ENCODE measurements around the gene CCT6B.
"Not testable (repeated sequence)": the region's sequence is repeated elsewhere in the genome, so short reads cannot be mapped to it uniquely, and the experiment has no call there.

DNA sequence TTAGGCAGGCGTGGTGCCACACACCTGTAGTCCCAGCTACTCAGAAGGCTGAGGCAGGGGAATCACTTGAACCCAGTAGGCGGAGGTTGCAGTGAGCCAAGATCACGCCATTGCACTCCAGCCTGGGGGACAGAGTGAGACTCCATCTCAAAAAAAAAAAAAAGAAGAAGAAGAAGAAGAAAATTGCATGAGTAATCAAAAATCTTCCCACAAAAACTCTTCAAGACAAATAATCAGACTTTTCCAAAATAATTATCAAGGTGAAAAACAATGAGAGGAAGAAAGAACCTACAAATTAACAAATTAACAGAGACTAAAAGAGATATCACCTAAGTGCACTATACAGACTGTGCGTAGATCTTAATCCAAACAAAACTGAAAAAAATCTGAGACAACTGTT is 10.5 kb downstream of the CCT6B start:
- TF ChIP-seq, protein P1, sequence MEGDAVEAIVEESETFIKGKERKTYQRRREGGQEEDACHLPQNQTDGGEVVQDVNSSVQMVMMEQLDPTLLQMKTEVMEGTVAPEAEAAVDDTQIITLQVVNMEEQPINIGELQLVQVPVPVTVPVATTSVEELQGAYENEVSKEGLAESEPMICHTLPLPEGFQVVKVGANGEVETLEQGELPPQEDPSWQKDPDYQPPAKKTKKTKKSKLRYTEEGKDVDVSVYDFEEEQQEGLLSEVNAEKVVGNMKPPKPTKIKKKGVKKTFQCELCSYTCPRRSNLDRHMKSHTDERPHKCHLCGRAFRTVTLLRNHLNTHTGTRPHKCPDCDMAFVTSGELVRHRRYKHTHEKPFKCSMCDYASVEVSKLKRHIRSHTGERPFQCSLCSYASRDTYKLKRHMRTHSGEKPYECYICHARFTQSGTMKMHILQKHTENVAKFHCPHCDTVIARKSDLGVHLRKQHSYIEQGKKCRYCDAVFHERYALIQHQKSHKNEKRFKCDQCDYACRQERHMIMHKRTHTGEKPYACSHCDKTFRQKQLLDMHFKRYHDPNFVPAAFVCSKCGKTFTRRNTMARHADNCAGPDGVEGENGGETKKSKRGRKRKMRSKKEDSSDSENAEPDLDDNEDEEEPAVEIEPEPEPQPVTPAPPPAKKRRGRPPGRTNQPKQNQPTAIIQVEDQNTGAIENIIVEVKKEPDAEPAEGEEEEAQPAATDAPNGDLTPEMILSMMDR (IDR thresholded peaks at IDR 0.05; ENCODE audit: borderline replicate concordance, extremely low read depth, low read length, poor library complexity, severe bottlenecking) = not testable (repeated sequence)
- TF ChIP-seq EZH2 (IDR thresholded peaks at IDR 0.05; ENCODE audit: borderline replicate concordance, low read depth, low read length, severe bottlenecking) = not testable (repeated sequence)

Data from DND-41 (cell line).